Measurements from ENCODE around the gene ZSCAN30. TPM values are rescaled to one million over a fixed set of nuclear protein-coding genes. Genes with fewer than 3 reads are reported as not detected.
"Not testable (repeated sequence)": the region's sequence is repeated elsewhere in the genome, so short reads cannot be mapped to it uniquely, and the experiment has no call there.

The ZSCAN30 gene
- total RNA-seq, 1 donor from 2014 or later, result 20.3 TPM

DNA sequence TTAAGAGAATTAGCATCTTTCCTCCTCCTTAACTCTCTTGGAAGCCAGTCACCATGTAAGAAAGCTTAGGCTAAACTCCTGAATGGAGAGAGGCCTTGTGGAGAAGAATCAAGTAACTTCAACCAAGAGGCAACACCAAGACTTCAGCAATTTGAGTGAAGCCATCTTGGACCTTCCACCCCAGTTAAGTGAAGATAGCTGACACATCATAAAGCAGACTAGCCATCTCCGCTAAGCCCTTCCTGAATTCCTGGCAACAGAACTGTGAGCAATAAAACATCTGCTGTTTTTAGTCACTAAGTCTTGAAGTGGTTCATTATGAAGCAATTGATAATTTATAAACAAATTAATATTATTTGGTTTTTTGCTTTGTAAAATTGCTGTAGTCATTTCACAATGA is 50.7 kb downstream of the ZSCAN30 start:
- DNase-seq (ENCODE audit: extremely low read depth, low read depth, low spot score), result no peak

DNA sequence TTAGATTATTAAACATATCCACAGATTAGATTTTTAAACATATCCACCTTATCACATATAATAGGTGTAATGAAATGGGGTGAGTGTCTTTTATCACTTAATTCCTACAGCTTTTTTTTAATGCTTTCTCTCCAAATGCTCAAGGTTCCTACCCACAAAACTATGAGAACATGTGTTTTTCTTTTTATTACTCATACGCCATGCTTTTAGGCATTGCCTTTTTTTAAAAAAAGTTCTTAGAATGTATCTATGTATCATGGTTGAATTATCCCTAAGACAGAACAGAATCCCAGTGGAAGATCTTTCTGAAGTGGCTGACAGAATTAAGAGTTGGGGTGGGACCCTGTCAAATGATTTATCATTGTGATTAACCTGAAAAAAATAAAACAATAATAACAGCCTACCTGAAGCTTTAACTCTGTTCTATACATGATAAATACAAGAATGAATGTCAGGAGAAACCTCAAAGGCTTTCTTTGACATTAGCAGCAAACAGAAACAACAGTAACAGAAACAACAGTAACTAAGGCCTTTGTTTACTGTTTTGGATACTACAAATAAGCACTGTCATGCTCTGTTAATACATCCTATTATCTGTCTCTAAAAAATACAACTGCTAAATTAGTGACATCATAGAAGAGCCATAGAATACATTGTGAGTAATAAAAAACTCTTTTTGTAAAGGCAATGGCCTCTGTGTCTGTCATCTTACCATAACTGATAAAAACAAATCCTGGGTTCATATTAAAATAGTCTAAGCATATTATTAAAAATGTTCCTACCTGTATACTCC is 53.3 kb downstream of the ZSCAN30 start:
- DNase-seq (ENCODE audit: extremely low read depth, low read depth, low spot score), result no peak

GRCh38 chr18:35231052-35231451 is 59.0 kb downstream of the ZSCAN30 start:
- peak; percentile 64 for DNase-seq (ENCODE audit: extremely low read depth, low read depth, low spot score)

DNA sequence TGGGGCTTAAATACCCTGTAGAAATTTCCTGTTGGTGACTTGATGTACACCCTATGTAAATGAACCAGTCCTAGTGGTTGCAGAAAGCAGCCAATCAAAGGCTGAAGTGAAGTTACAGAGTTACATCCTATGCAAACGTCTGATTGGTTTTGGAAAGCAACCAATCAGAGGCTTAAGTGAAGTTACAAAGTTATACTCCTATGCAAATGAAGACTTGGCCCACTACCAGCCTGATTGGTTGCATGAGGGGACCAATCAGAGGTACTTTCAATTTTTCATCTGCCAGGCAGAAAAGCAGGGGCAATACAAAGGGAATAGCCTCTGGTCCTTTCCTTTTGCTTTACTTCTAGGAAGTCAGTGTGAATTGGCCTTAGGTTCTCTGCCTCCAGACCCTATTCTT is 62.8 kb downstream of the ZSCAN30 start:
- no peak for DNase-seq (ENCODE audit: extremely low read depth, low read depth, low spot score)

DNA sequence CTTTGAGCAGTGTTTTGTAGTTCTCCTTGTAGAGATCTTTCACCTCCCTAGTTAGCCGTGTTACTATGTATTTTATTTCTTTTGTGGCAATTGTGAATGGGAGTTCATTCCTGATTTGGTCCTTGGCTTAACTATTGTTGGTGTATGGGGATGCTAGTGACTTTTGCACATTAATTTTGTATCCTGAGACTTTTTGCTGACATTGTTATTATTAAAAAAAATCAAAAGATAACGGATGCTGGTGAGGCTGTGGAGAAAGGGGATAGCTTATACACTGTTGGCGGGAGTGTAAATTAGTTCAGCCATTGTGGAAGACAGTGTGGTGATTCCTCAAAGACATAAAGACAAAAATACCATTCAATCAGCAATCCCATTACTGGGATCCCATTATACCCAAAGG is 66.2 kb downstream of the ZSCAN30 start:
- DNase-seq (ENCODE audit: extremely low read depth, low read depth, low spot score), result no peak

- DNase-seq (ENCODE audit: extremely low read depth, low read depth, low spot score), result no peak
These were observed 69.6 kb downstream of the ZSCAN30 start for GRCh38 chr18:35220424-35220823.

GRCh38 chr18:35219331-35219730 is 70.7 kb downstream of the ZSCAN30 start:
- not testable (repeated sequence) for DNase-seq (ENCODE audit: extremely low read depth, low read depth, low spot score)

DNA sequence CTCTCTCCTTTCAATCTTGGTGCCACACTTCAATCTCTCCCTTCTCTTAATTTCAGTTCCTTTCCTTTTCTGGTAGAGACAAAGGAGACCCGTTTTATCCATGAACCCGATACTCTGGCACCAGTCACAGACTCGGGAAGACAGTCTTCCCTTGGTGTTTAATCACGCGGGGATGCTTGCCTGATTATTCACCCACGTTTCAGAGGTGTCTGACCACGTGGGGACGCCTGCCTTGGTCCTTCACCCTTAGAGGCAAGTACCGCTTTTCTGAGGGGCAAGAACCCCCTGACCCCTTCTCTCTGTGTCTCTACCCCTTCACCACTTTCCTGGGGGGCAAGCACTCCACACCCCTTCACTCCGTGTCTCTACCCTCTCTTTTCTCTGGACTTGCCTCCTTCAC is 73.4 kb downstream of the ZSCAN30 start:
- DNase-seq (ENCODE audit: extremely low read depth, low read depth, low spot score), result not testable (repeated sequence)

- DNase-seq (ENCODE audit: extremely low read depth, low read depth, low spot score), result no peak
These were observed 75.0 kb downstream of the ZSCAN30 start for GRCh38 chr18:35215026-35215425.

- not testable (repeated sequence) for DNase-seq (ENCODE audit: extremely low read depth, low read depth, low spot score)
These were observed 84.1 kb downstream of the ZSCAN30 start for GRCh38 chr18:35205746-35206458.

GRCh38 chr18:35205199-35205712 is 84.8 kb downstream of the ZSCAN30 start:
- no peak for DNase-seq (ENCODE audit: extremely low read depth, low read depth, low spot score)

- DNase-seq (ENCODE audit: extremely low read depth, low read depth, low spot score), result no peak
These were observed 87.0 kb downstream of the ZSCAN30 start for GRCh38 chr18:35203067-35203466.

DNA sequence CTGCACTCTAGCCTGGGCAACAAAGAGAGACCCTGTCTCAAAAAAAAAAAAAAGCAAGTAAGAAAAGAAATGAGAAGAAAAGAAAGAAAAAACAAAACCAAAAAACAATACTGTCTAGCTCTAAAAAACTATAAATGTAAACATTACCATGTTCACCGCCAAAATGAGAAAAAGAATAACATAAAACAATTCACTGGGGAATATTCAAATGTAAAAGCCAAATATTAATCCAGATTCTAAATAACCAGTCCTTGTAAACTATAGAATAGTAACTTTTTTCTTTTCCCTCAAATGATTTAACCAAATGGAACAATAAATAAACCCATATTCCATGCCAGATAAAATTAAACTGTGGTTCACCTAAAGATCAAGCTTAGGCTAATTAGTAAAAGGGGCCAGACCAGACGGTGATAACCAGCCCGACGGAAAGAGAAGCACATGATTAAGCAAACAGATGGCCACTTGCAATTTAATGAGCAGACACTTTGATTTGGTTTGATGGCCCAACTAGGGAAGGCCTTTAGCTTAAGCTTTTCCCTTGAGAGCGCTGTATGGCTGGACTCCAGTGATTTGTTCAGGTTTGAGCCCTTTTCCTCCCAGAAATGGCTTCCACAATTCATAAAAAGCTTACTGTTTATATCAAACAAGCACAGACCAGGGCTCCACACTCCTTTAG is 88.6 kb downstream of the ZSCAN30 start:
- DNase-seq (ENCODE audit: extremely low read depth, low read depth, low spot score), result no peak

Other genes with a start within 250 kb of the ZSCAN30 start
- 52.4 and 60.0 TPM in 2 replicates for gene MAPRE2, start 248.8 kb downstream of the ZSCAN30 start, total RNA-seq
- 2.9 and 7.0 TPM in 2 replicates for gene ZNF397, start 49.2 kb downstream of the ZSCAN30 start, total RNA-seq
- gene ZNF24, start 54.2 kb upstream of the ZSCAN30 start, total RNA-seq, result 22.4 and 25.4 TPM in 2 replicates
- gene ZNF396, start 87.1 kb upstream of the ZSCAN30 start, total RNA-seq, result 0.23 and 0.53 TPM in 2 replicates
- 12.8 and 30.8 TPM in 2 replicates for gene INO80C, start 207.7 kb upstream of the ZSCAN30 start, total RNA-seq

Data from glomerular endothelial cell (primary cell).